ENCODE data around the gene TCP10L.
"Not testable (repeated sequence)": the region's sequence is repeated elsewhere in the genome, so short reads cannot be mapped to it uniquely, and the experiment has no call there.

TCP10L gene

GRCh38 chr21:32548978-32549377, 36.3 kb downstream of the TCP10L start:
- ChIA-PET CTCF (no interaction called here), POLR2A (no interaction called here)
- TF ChIP-seq CTCF (IDR thresholded peaks at IDR 0.05; ENCODE audit: control extremely low read depth, extremely low read depth, low read depth, missing control alignments) = no peak
- no peak for DNase-seq (ENCODE audit: extremely low spot score)

GRCh38 chr21:32547018-32547417, 38.3 kb downstream of the TCP10L start:
- ChIA-PET CTCF (no interaction called here), POLR2A (no interaction called here)
- DNase-seq (ENCODE audit: extremely low spot score) = no peak
- TF ChIP-seq CTCF (IDR thresholded peaks at IDR 0.05; ENCODE audit: control extremely low read depth, extremely low read depth, low read depth, missing control alignments) = no peak

GRCh38 chr21:32545948-32546441, 39.3 kb downstream of the TCP10L start:
- DNase-seq (ENCODE audit: extremely low spot score) = no peak
- ChIA-PET CTCF (no interaction called here), POLR2A (no interaction called here)
- TF ChIP-seq CTCF (IDR thresholded peaks at IDR 0.05; ENCODE audit: control extremely low read depth, extremely low read depth, low read depth, missing control alignments) = no peak

GRCh38 chr21:32544697-32545096, 40.6 kb downstream of the TCP10L start:
- no peak for TF ChIP-seq CTCF (IDR thresholded peaks at IDR 0.05; ENCODE audit: control extremely low read depth, extremely low read depth, low read depth, missing control alignments)
- ChIA-PET POLR2A (no interaction called here), CTCF (no interaction called here)
- DNase-seq (ENCODE audit: extremely low spot score) = no peak

GRCh38 chr21:32543975-32544374, 41.3 kb downstream of the TCP10L start:
- no peak for DNase-seq (ENCODE audit: extremely low spot score)
- ChIA-PET CTCF (no interaction called here), POLR2A (no interaction called here)
- TF ChIP-seq CTCF (IDR thresholded peaks at IDR 0.05; ENCODE audit: control extremely low read depth, extremely low read depth, low read depth, missing control alignments) = no peak

GRCh38 chr21:32543056-32543455, 42.3 kb downstream of the TCP10L start:
- CTCF ChIA-PET; POLR2A ChIA-PET; DNase-seq (ENCODE audit: extremely low spot score): not testable (repeated sequence)

GRCh38 chr21:32539378-32539777, 45.9 kb downstream of the TCP10L start:
- no peak for DNase-seq (ENCODE audit: extremely low spot score)
- ChIA-PET CTCF (interaction anchor here (1.0 to 1.3 kb wide), 2 partner anchors 9 to 26 kb away, joined by 3 read pairs; no protein-coding TSS in a partner anchor), POLR2A (no interaction called here)
- no peak for TF ChIP-seq CTCF (IDR thresholded peaks at IDR 0.05; ENCODE audit: control extremely low read depth, extremely low read depth, low read depth, missing control alignments)
